ENCODE results near the gene DCUN1D1. TPM values are rescaled to one million over a fixed set of nuclear protein-coding genes. Genes with fewer than 3 reads are reported as not detected.

Gene DCUN1D1
- total RNA-seq, 4 donors from 2014 or later: 33.6 to 52.8 (median 35.0) TPM

DNA sequence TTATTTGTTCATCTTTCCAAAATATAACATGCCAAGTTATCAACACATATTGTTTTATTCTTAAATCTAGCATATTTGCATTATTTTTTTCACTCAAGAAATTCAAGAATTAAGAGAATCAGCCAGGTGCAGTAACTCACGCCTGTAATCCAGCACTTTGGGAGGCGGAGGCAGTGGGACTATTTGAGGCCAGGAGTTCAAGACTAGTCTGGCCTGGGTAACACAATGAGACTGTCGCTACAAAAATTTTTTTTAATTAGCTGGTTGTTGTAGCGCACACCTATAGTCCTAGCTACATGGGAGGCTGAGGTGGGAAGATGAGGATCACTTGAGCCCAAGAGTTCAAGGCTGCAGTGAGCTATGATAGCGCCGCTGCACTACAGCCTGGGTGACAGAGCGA, 10.5 kb downstream of the DCUN1D1 start:
- intact Hi-C loops (cut with DNase I): no loop called here
- 97 to 98% methylated on average over 7 of the region's 7 CpGs for WGBS, 2 donors
- TF ChIP-seq CTCF (IDR thresholded peaks at IDR 0.05) (no peak), POLR2A (IDR thresholded peaks at IDR 0.05) (no peak)

DNA sequence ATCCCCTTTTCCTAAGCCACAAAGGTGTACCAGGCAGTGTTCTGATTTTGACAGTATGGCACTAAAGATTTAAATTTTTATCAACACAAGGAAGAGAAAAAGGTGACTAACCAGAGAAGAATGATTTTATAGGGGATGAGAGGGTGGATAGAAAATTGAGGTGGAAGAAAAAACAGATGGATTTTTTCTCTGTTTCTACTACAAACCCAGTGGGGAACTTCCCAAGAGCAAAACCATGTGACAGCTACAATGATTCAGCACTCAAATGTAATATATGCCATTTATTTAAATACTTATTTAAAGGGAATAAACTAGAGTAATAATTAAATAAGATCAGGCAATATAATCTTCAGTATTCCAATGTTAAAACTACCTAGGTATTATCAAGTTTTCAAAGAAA, 11.1 kb downstream of the DCUN1D1 start:
- no peak for DNase-seq
- H3K36me3 ChIP-seq: no peaks in the 10 kb centered on the region
- intact Hi-C loops (cut with DNase I): no loop called here
- TF ChIP-seq POLR2A (IDR thresholded peaks at IDR 0.05) (no peak), CTCF (IDR thresholded peaks at IDR 0.05) (no peak)
- no peaks in the 10 kb centered on the region for H3K9me3 ChIP-seq
- H3K27me3 ChIP-seq: no peaks in the 10 kb centered on the region
- no peak overlapping the region for H3K4me3 ChIP-seq (replicated peaks in 1 of 3)
- peaks cover 19 to 24% of the 10 kb centered on the region in 2 donors for H3K4me1 ChIP-seq
- H3K27ac ChIP-seq: no peak overlapping the region

More for the DNA sequence above, 10.5 kb downstream of the DCUN1D1 start:
- Histone ChIP-seq H3K36me3 (no peaks in the 10 kb centered on the region), H3K9me3 (no peaks in the 10 kb centered on the region), H3K4me3 (replicated peaks in 1 of 3) (no peak overlapping the region), H3K27ac (no peak overlapping the region), H3K4me1 (peaks cover 23 to 24% of the 10 kb centered on the region in 2 donors), H3K27me3 (no peaks in the 10 kb centered on the region)
- DNase-seq: no peak

DNA sequence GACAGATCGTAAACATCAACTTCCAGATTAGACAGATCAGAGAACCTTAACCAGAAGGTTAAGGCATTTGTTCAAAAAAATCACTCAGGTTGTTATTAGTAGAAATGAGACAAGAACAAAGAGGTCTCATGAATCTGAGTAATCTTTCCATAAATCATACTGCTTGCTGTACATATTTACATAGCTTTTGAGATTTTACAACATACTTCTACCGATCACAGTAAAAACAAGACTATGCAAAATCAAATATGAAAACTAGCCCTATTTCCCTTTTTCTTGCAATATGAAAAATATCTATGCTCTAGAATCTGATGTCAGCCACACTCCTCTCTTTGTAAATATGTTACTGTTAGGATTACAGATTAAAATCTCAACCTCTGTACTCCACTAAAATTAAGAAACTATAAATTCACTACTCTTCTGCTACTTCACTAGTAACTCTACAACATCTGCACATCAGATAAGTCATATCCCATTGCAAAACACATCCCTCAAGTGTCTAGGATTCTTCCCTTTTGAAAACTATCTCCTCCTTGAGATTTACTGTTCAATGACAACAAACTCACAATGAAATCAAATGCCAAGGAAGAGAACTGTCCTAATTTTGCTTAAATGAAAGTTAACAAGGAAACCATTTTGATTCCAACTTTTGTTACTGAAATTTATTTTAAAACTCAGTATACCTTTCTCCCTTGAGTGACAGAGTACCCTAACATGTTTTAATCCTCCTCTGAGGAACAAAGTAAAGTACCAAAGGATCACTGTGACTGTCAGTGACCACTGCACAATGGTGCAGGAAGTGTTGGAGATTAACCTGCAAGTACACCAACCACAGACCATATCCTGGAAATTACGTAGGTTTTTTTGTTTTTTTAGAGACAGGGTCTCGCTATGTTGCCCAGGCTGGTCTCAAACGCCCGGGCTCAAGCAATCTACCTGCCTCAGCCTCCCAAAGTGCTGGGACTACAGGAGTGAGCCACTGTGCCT, 12.8 kb downstream of the DCUN1D1 start:
- Histone ChIP-seq H3K9me3 (no peaks in the 10 kb centered on the region), H3K27me3 (no peaks in the 10 kb centered on the region), H3K4me1 (peaks cover 19 to 24% of the 10 kb centered on the region in 2 donors), H3K27ac (no peak overlapping the region), H3K36me3 (no peaks in the 10 kb centered on the region), H3K4me3 (replicated peaks in 1 of 3) (no peak overlapping the region)
- no peak for DNase-seq
- TF ChIP-seq CTCF (IDR thresholded peaks at IDR 0.05): no peak
- no peak for TF ChIP-seq POLR2A (IDR thresholded peaks at IDR 0.05)
- WGBS, 2 donors: 85 to 91% methylated on average over 6 of the region's 6 CpGs
- intact Hi-C loops (cut with DNase I): no loop called here

DNA sequence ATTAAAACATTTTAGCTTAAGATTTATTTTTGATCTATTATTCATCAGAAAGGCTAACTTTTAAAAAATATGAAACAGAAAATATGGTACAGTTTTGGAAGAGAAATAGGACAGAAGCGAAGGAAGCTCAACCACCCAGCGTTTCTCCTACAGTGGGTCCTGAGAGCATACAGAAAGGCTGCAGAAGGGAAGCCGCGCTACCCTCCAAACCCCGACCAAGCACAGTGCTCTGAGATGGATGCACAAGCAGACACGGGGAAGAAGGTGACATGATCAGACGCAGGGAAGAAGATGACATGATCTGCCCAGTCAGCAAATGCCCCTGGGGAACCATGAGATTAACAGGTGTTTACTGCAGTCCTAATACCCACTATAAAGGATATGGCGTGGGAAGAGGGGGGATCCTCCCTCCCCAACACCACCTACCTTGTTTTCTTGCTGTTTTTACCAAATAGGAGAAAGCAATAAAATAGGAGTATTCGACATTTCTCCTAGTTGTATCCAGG, 14.4 kb downstream of the DCUN1D1 start:
- H3K9me3 ChIP-seq: no peaks in the 10 kb centered on the region
- 90 to 93% methylated on average over 9 of the region's 9 CpGs for WGBS, 2 donors
- no peaks in the 10 kb centered on the region for H3K36me3 ChIP-seq
- no peak overlapping the region for H3K4me3 ChIP-seq (replicated peaks in 1 of 3)
- peaks cover 13 to 15% of the 10 kb centered on the region in 2 donors for H3K4me1 ChIP-seq
- no peaks in the 10 kb centered on the region for H3K27me3 ChIP-seq
- intact Hi-C loops (cut with DNase I): no loop called here
- H3K27ac ChIP-seq: no peak overlapping the region
- no peak for DNase-seq
- TF ChIP-seq CTCF (IDR thresholded peaks at IDR 0.05): no peak
- TF ChIP-seq POLR2A (IDR thresholded peaks at IDR 0.05): no peak

GRCh38 chr3:182964179-182964578, 16.2 kb downstream of the DCUN1D1 start:
- no peaks in the 10 kb centered on the region for H3K9me3 ChIP-seq
- H3K4me3 ChIP-seq (replicated peaks in 1 of 3): no peak overlapping the region
- no peaks in the 10 kb centered on the region for H3K36me3 ChIP-seq
- intact Hi-C loops (cut with DNase I): no loop called here
- H3K4me1 ChIP-seq: peaks cover 15 to 16% of the 10 kb centered on the region in 2 donors
- 94 to 99% methylated on average over 1 of the region's 1 CpG for WGBS, 2 donors
- TF ChIP-seq CTCF (IDR thresholded peaks at IDR 0.05): no peak
- no peak for TF ChIP-seq POLR2A (IDR thresholded peaks at IDR 0.05)
- H3K27me3 ChIP-seq: no peaks in the 10 kb centered on the region
- DNase-seq: no peak
- H3K27ac ChIP-seq: no peak overlapping the region

Data from thyroid gland (tissue), 4 donors.